HG02678 (cell line): ENCODE results near the gene MALRD1.

ENCODE experiments used
- ATAC-seq: cut with Tn5 transposase; IDR thresholded peaks from one replicate; pipeline ENCODE4 v1.9.1; 2021; ENCODE audit warnings: mild to moderate bottlenecking, moderate library complexity; ENCODE audit not compliant: unreplicated experiment

The MALRD1 gene

GRCh38 chr10:19629567-19629966 lies 581.0 kb downstream of the MALRD1 start:
- ATAC-seq: no peak

GRCh38 chr10:19634163-19634562 lies 585.6 kb downstream of the MALRD1 start:
- no peak for ATAC-seq

GRCh38 chr10:19638182-19638895 lies 589.7 kb downstream of the MALRD1 start:
- ATAC-seq: no peak

- no peak for ATAC-seq
Measured at GRCh38 chr10:19638896-19639233, 590.3 kb downstream of the MALRD1 start.

GRCh38 chr10:19640566-19641263 lies 592.1 kb downstream of the MALRD1 start:
- no peak for ATAC-seq

GRCh38 chr10:19651549-19651948 lies 602.9 kb downstream of the MALRD1 start:
- no peak for ATAC-seq

- ATAC-seq: no peak
Measured at GRCh38 chr10:19652750-19653149, 604.1 kb downstream of the MALRD1 start.

GRCh38 chr10:19653931-19654330 lies 605.3 kb downstream of the MALRD1 start:
- ATAC-seq: no peak

GRCh38 chr10:19654576-19654975 lies 606.0 kb downstream of the MALRD1 start:
- ATAC-seq: no peak

GRCh38 chr10:19656420-19657042 lies 607.9 kb downstream of the MALRD1 start:
- no peak for ATAC-seq

- ATAC-seq: no peak
Measured at GRCh38 chr10:19658131-19658530, 609.5 kb downstream of the MALRD1 start.

GRCh38 chr10:19658622-19659233 lies 610.1 kb downstream of the MALRD1 start:
- no peak for ATAC-seq

GRCh38 chr10:19659920-19660655 lies 611.5 kb downstream of the MALRD1 start:
- no peak for ATAC-seq

GRCh38 chr10:19663344-19663743 lies 614.7 kb downstream of the MALRD1 start:
- ATAC-seq: no peak

GRCh38 chr10:19668116-19668515 lies 619.5 kb downstream of the MALRD1 start:
- no peak for ATAC-seq

- ATAC-seq: no peak
Measured at GRCh38 chr10:19676063-19676462, 627.5 kb downstream of the MALRD1 start.

GRCh38 chr10:19683356-19683755 lies 634.8 kb downstream of the MALRD1 start:
- no peak for ATAC-seq

- no peak for ATAC-seq
Measured at GRCh38 chr10:19683960-19684359, 635.4 kb downstream of the MALRD1 start.

- no peak for ATAC-seq
Measured at GRCh38 chr10:19688344-19688743, 639.7 kb downstream of the MALRD1 start.

GRCh38 chr10:19689231-19689630 lies 640.6 kb downstream of the MALRD1 start:
- ATAC-seq: no peak

GRCh38 chr10:19699299-19699698 lies 650.7 kb downstream of the MALRD1 start:
- ATAC-seq: no peak
